DOHH2 (cell line): ENCODE results near the gene ZBTB1.
A peak's percentile ranks its signal among the peaks of the same experiment; 100 is the strongest.

Source experiments
- H3F3A ChIP-seq: fragments of 200-600 bp; sonication (generic), shearing (Covaris generic); 2 replicates; pipeline ENCODE4 v1.6.0; 2016; ENCODE audit warnings: antibody characterized with exemption, mild to moderate bottlenecking; ENCODE audit not compliant: control insufficient read depth, insufficient read depth
- H3K27ac ChIP-seq: fragments of 200-600 bp; sonication (generic); 2 replicates; pipeline ENCODE4 v1.5.1; 2014; ENCODE audit warnings: low read depth, mild to moderate bottlenecking, low read length, moderate library complexity
- H3K27me3 ChIP-seq: fragments of 200-600 bp; sonication (generic); 2 replicates; pipeline ENCODE4 v1.6.1; 2014; ENCODE audit warnings: mild to moderate bottlenecking, low read length, mixed read lengths; ENCODE audit not compliant: control insufficient read depth
- H3K36me3 ChIP-seq: fragments of 200-600 bp; sonication (generic); 2 replicates; pipeline ENCODE4 v1.6.1; 2014; ENCODE audit warnings: mild to moderate bottlenecking, low read length, moderate library complexity, mixed read lengths; ENCODE audit not compliant: control insufficient read depth
- H3K4me1 ChIP-seq: fragments of 200-600 bp; sonication (generic); 2 replicates; pipeline ENCODE4 v1.6.1; 2014; ENCODE audit warnings: mild to moderate bottlenecking, low read length, mixed read lengths; ENCODE audit not compliant: control insufficient read depth
- H3K4me2 ChIP-seq: fragments of 200-600 bp; sonication (generic); 2 replicates; pipeline ENCODE4 v1.6.0; 2014; ENCODE audit warnings: mild to moderate bottlenecking, low read length, moderate library complexity
- H3K4me3 ChIP-seq: fragments of 200-600 bp; sonication (generic); 2 replicates; pipeline ENCODE4 v1.5.1; 2014; ENCODE audit warnings: mild to moderate bottlenecking, low read length, mixed read lengths
- H3K79me2 ChIP-seq: fragments of 200-600 bp; sonication (generic); 2 replicates; pipeline ENCODE4 v1.6.1; 2014; ENCODE audit warnings: mild to moderate bottlenecking, low read length, mixed read lengths; ENCODE audit not compliant: control insufficient read depth
- H3K9me2 ChIP-seq: fragments of 200-600 bp; sonication (generic); replicated peaks from 2 replicates; pipeline ENCODE4 v1.6.1; 2014; ENCODE audit warnings: mild to moderate bottlenecking, low read length, mixed read lengths; ENCODE audit not compliant: control insufficient read depth
- H3K9me3 ChIP-seq: fragments of 200-600 bp; sonication (generic); 2 replicates; pipeline ENCODE4 v1.6.1; 2014; ENCODE audit warnings: antibody characterized with exemption, low read length, mixed read lengths; ENCODE audit not compliant: control insufficient read depth, insufficient read depth
- H4K20me1 ChIP-seq: fragments of 200-600 bp; sonication (generic); 2 replicates; pipeline ENCODE4 v1.6.0; 2014; ENCODE audit warnings: low read depth, mild to moderate bottlenecking, antibody characterized with exemption, low read length, moderate library complexity; ENCODE audit not compliant: control insufficient read depth, insufficient read depth
- EZH2phosphoT487 ChIP-seq: fragments of 200-600 bp; sonication (generic); IDR thresholded peaks from 2 replicates; pipeline ENCODE4 v1.6.1; 2017; ENCODE audit warnings: borderline replicate concordance, mild to moderate bottlenecking, antibody characterized with exemption, low read length, moderate library complexity, mixed read lengths
- TF ChIP-seq, protein P1 (sequence below): fragments of 200-600 bp; sonication (generic); IDR thresholded peaks from one replicate; pipeline ENCODE4 v1.5.1; 2014; ENCODE audit warnings: antibody characterized with exemption, mild to moderate bottlenecking, low read depth, low read length; ENCODE audit not compliant: poor library complexity, severe bottlenecking

ZBTB1 gene

DNA sequence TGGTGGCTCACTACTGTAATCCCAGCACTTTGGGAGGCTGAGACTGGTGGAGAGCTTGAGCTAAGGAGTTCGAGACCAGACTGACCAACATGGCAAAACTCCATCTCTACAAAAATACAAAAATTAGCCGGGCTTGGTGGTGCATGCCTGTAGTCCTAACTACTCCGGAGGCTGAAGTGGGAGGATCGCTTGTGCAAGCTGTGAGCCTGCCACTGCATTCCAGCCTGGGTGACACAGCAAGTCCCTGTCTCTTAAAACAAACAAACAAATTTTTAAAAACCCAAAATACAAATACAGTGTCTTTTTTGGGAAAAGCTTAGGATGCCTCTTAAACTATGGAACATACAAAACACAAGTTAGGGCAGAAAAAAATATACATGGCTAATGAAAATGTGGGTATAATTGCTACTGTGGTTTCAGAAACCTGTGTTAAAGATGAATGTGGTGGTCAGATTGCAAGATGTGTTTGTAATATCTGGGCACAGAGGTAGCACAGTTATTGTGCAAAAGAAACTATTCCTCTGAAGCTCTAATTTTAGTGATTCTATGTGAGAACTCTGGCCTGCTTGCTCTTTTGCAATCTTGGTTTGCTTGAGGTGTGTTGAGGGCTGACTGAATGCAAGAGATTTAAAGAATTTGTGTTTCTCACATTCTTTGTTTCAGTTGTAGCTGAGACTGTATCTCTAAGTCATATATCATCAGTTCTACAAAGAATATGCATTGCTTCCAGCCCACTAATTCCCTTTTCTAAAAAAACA lies 32.1 kb downstream of the ZBTB1 start:
- H3K9me2 ChIP-seq = no peaks in the 10 kb centered on the region
- H3K9me3 ChIP-seq = peaks cover 10% of the 10 kb centered on the region; the same call in 1 of the 2 replicates
- TF ChIP-seq, protein P1, sequence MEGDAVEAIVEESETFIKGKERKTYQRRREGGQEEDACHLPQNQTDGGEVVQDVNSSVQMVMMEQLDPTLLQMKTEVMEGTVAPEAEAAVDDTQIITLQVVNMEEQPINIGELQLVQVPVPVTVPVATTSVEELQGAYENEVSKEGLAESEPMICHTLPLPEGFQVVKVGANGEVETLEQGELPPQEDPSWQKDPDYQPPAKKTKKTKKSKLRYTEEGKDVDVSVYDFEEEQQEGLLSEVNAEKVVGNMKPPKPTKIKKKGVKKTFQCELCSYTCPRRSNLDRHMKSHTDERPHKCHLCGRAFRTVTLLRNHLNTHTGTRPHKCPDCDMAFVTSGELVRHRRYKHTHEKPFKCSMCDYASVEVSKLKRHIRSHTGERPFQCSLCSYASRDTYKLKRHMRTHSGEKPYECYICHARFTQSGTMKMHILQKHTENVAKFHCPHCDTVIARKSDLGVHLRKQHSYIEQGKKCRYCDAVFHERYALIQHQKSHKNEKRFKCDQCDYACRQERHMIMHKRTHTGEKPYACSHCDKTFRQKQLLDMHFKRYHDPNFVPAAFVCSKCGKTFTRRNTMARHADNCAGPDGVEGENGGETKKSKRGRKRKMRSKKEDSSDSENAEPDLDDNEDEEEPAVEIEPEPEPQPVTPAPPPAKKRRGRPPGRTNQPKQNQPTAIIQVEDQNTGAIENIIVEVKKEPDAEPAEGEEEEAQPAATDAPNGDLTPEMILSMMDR = no peak
- TF ChIP-seq EZH2phosphoT487 = no peak
- H3K4me3 ChIP-seq = no peak overlapping the region
- no peaks in the 10 kb centered on the region for H4K20me1 ChIP-seq
- no peaks in the 10 kb centered on the region for H3K27me3 ChIP-seq
- peaks cover 12% of the 10 kb centered on the region for H3K4me1 ChIP-seq
- H3F3A ChIP-seq = peaks cover 14% of the 10 kb centered on the region
- no peak overlapping the region for H3K27ac ChIP-seq
- H3K79me2 ChIP-seq = no peaks in the 10 kb centered on the region
- no peak overlapping the region for H3K4me2 ChIP-seq
- no peaks in the 10 kb centered on the region for H3K36me3 ChIP-seq

DNA sequence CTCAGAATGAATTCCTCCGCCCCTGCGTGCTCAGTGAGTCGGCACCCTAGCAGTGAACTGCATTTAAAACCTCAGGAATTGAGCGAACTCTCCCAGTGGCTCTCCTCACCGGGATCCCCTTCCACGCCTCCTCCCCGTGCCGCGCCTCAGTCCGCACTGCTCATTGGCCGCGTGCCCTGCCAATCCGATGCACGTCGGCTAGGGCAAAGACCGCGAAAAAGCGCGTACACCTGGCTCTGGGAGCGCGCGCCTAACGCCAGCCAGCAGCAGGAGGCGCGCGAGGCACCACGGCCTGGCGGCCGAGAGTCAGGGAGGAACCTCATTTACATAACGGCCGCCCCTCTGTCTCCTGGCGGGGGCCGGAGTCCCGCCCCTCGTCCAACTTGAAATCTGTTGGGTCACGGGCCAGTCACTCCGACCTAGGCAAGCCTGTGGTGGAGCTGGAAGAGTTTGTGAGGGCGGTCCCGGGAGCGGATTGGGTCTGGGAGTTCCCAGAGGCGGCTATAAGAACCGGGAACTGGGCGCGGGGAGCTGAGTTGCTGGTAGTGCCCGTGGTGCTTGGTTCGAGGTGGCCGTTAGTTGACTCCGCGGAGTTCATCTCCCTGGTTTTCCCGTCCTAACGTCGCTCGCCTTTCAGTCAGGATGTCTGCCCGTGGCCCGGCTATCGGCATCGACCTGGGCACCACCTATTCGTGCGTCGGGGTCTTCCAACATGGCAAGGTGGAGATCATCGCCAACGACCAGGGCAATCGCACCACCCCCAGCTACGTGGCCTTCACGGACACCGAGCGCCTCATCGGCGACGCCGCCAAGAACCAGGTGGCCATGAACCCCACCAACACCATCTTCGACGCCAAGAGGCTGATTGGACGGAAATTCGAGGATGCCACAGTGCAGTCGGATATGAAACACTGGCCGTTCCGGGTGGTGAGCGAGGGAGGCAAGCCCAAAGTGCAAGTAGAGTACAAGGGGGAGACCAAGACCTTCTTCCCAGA lies 35.9 kb downstream of the ZBTB1 start, which contains the start of gene HSPA2:
TSS of gene HSPA2 (plus strand) at position 534 of the 995 bp plus-strand sequence. CDS start at position 643, 109 bp downstream.
- H4K20me1 ChIP-seq = no peaks in the 10 kb centered on the region
- H3K79me2 ChIP-seq = no peaks in the 10 kb centered on the region
- no peaks in the 10 kb centered on the region for H3K9me2 ChIP-seq
- H3K9me3 ChIP-seq = peaks cover 13% of the 10 kb centered on the region; the same call in 1 of the 2 replicates
- H3K4me2 ChIP-seq = peak within 1 kb of the TSS; percentile 69
- peaks cover 24% of the 10 kb centered on the region for H3F3A ChIP-seq
- H3K4me1 ChIP-seq = peaks cover 12% of the 10 kb centered on the region
- TF ChIP-seq, protein P1 = peak; percentile 71
- no peak for TF ChIP-seq EZH2phosphoT487
- H3K27ac ChIP-seq = peak within 1 kb of the TSS; percentile 38; the same call in 1 of the 2 replicates
- H3K36me3 ChIP-seq = no peaks in the 10 kb centered on the region
- no peaks in the 10 kb centered on the region for H3K27me3 ChIP-seq
- H3K4me3 ChIP-seq = peak within 1 kb of the TSS; percentile 74

DNA sequence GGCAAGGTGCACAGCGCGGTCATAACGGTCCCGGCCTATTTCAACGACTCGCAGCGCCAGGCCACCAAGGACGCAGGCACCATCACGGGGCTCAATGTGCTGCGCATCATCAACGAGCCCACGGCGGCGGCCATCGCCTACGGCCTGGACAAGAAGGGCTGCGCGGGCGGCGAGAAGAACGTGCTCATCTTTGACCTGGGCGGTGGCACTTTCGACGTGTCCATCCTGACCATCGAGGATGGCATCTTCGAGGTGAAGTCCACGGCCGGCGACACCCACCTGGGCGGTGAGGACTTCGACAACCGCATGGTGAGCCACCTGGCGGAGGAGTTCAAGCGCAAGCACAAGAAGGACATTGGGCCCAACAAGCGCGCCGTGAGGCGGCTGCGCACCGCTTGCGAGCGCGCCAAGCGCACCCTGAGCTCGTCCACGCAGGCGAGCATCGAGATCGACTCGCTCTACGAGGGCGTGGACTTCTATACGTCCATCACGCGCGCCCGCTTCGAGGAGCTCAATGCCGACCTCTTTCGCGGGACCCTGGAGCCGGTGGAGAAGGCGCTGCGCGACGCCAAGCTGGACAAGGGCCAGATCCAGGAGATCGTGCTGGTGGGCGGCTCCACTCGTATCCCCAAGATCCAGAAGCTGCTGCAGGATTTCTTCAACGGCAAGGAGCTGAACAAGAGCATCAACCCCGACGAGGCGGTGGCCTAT lies 36.8 kb downstream of the ZBTB1 start:
- Histone ChIP-seq H3K36me3 (no peaks in the 10 kb centered on the region), H3F3A (peaks cover 24% of the 10 kb centered on the region), H3K4me2 (no peak overlapping the region), H3K4me1 (peaks cover 12% of the 10 kb centered on the region), H3K79me2 (no peaks in the 10 kb centered on the region), H3K9me2 (no peaks in the 10 kb centered on the region), H3K27ac (no peak overlapping the region), H3K9me3 (peaks cover 13% of the 10 kb centered on the region; the same call in 1 of the 2 replicates), H3K27me3 (no peaks in the 10 kb centered on the region), H4K20me1 (no peaks in the 10 kb centered on the region), H3K4me3 (peak overlapping the region; percentile 74; the same call in 1 of the 2 replicates)
- no peak for TF ChIP-seq EZH2phosphoT487
- TF ChIP-seq, protein P1 = no peak
